ENCODE data around the gene BCR.

BCR gene

GRCh38 chr22:23217171-23218052, 37.1 kb downstream of the BCR start:
- DNase-seq (ENCODE audit: low read depth in 2 of 2), result no peak

GRCh38 chr22:23218053-23218866, 38.0 kb downstream of the BCR start:
- no peak for DNase-seq (ENCODE audit: low read depth in 2 of 2)

- no peak for DNase-seq (ENCODE audit: low read depth in 2 of 2)
Observed at GRCh38 chr22:23218867-23219251, 38.5 kb downstream of the BCR start.

GRCh38 chr22:23219317-23219716, 39.0 kb downstream of the BCR start:
- DNase-seq (ENCODE audit: low read depth in 2 of 2), result no peak

GRCh38 chr22:23219822-23220484, 39.6 kb downstream of the BCR start:
- DNase-seq (ENCODE audit: low read depth in 2 of 2), result no peak

- no peak for DNase-seq (ENCODE audit: low read depth in 2 of 2)
Observed at GRCh38 chr22:23220485-23221350, 40.4 kb downstream of the BCR start.

GRCh38 chr22:23221351-23221804, 41.1 kb downstream of the BCR start:
- no peak for DNase-seq (ENCODE audit: low read depth in 2 of 2)

- DNase-seq (ENCODE audit: low read depth in 2 of 2), result no peak
Observed at GRCh38 chr22:23222033-23222792, 41.9 kb downstream of the BCR start.

GRCh38 chr22:23222793-23223568, 42.7 kb downstream of the BCR start:
- no peak for DNase-seq (ENCODE audit: low read depth in 2 of 2)

GRCh38 chr22:23223569-23224317, 43.4 kb downstream of the BCR start:
- DNase-seq (ENCODE audit: low read depth in 2 of 2), result no peak

GRCh38 chr22:23224846-23225245, 44.5 kb downstream of the BCR start:
- DNase-seq (ENCODE audit: low read depth in 2 of 2), result no peak

- DNase-seq (ENCODE audit: low read depth in 2 of 2), result no peak
Observed at GRCh38 chr22:23225337-23225723, 45.0 kb downstream of the BCR start.

GRCh38 chr22:23225724-23226496, 45.6 kb downstream of the BCR start:
- no peak for DNase-seq (ENCODE audit: low read depth in 2 of 2)

- no peak for DNase-seq (ENCODE audit: low read depth in 2 of 2)
Observed at GRCh38 chr22:23226497-23226850, 46.2 kb downstream of the BCR start.

GRCh38 chr22:23227380-23227779, 47.1 kb downstream of the BCR start:
- no peak for DNase-seq (ENCODE audit: low read depth in 2 of 2)

GRCh38 chr22:23228503-23228902, 48.2 kb downstream of the BCR start:
- DNase-seq (ENCODE audit: low read depth in 2 of 2), result no peak

- no peak for DNase-seq (ENCODE audit: low read depth in 2 of 2)
Observed at GRCh38 chr22:23229646-23230045, 49.3 kb downstream of the BCR start.

GRCh38 chr22:23230348-23231068, 50.2 kb downstream of the BCR start:
- no peak for DNase-seq (ENCODE audit: low read depth in 2 of 2)
